ENCODE data around the gene KLHL1. TPM values are rescaled to one million over a fixed set of nuclear protein-coding genes. Genes with fewer than 3 reads are reported as not detected.

The KLHL1 gene
- polyA plus RNA-seq, 3 donors = not detected

- Mint-ChIP-seq H3K27me3 (ENCODE audit: low read depth in 3 of 3) (peaks cover 0 to 3% (median 0%) of the 10 kb centered on the region in 3 donors), H3K4me3 (no peak overlapping the region), H3K36me3 (no peaks in the 10 kb centered on the region), H3K4me1 (no peaks in the 10 kb centered on the region), H3K27ac (no peak overlapping the region), H3K9me3 (peaks cover 0 to 11% (median 5%) of the 10 kb centered on the region in 7 donors)
- no peak overlapping the region for H3K9ac ChIP-seq (ENCODE audit: insufficient read depth, low read length, poor library complexity, severe bottlenecking)
- no peak overlapping the region for H2AFZ ChIP-seq (ENCODE audit: insufficient read depth, low read depth, low read length, poor library complexity, severe bottlenecking)
- no peaks in the 10 kb centered on the region for H3K4me1 ChIP-seq (ENCODE audit: control insufficient read depth in 1 of 2, insufficient read depth in 2 of 2, low read length in 2 of 2)
- TF ChIP-seq CTCF (IDR thresholded peaks at IDR 0.05) = no peak
- peaks cover 0 to 4% of the 10 kb centered on the region in 2 donors for H3K9me3 ChIP-seq (replicated peaks in 1 of 2; ENCODE audit: control insufficient read depth in 1 of 2, insufficient read depth in 1 of 2, low read length in 2 of 2)
- WGBS (ENCODE audit: insufficient coverage) = no CpG with 5 or more reads among the region's 4 CpGs
- H4K20me1 ChIP-seq (ENCODE audit: insufficient read depth, low read length) = no peaks in the 10 kb centered on the region
- no peak overlapping the region for H3K27ac ChIP-seq (ENCODE audit: low read depth in 1 of 2, low read length in 2 of 2)
- intact Hi-C loops (cut with micrococcal nuclease) = no loop called here
- no peaks in the 10 kb centered on the region for H3K79me2 ChIP-seq (ENCODE audit: insufficient read depth, low read length)
- H3K4me2 ChIP-seq (replicated peaks; ENCODE audit: extremely low read depth, low read length, poor library complexity, severe bottlenecking) = no peak overlapping the region
- no peaks in the 10 kb centered on the region for H3K36me3 ChIP-seq (replicated peaks in 1 of 2; ENCODE audit: control insufficient read depth in 1 of 2, insufficient read depth in 2 of 2, low read length in 2 of 2)
- no peak for DNase-seq
- H3K27me3 ChIP-seq (ENCODE audit: control insufficient read depth in 2 of 2, insufficient read depth in 2 of 2, low read length in 2 of 2) = no peaks in the 10 kb centered on the region
- no peak overlapping the region for H3K4me3 ChIP-seq (replicated peaks in 1 of 3; ENCODE audit: low read depth in 2 of 3, low read length in 3 of 3)
Observed at GRCh38 chr13:70027551-70027950, 80.7 kb downstream of the KLHL1 start.

DNA sequence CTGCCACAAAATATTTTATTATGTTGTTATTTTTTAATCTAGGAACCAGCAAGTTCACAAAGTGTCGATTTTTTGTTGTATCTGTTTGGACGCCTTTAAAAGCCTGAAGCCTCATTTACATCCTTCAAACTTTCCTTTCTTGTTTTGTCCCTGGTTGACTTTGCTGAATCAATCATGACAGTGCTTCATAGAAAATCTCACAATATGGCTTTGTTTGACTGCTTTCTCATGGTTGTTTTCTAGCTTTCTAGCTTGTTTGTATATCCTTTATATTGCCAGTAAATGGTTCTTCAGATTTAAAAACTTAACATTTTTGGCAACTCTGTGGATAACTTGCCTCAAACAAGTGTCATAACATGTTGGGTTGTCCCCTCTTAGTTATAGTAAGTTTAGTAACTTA lies 84.7 kb downstream of the KLHL1 start:
- Histone ChIP-seq H3K4me1 (ENCODE audit: control insufficient read depth in 1 of 2, insufficient read depth in 2 of 2, low read length in 2 of 2) (no peaks in the 10 kb centered on the region), H3K4me3 (replicated peaks in 1 of 3; ENCODE audit: low read depth in 2 of 3, low read length in 3 of 3) (no peak overlapping the region), H3K27me3 (ENCODE audit: control insufficient read depth in 2 of 2, insufficient read depth in 2 of 2, low read length in 2 of 2) (no peaks in the 10 kb centered on the region), H3K4me2 (replicated peaks; ENCODE audit: extremely low read depth, low read length, poor library complexity, severe bottlenecking) (no peak overlapping the region), H2AFZ (ENCODE audit: insufficient read depth, low read depth, low read length, poor library complexity, severe bottlenecking) (no peak overlapping the region), H3K36me3 (replicated peaks in 1 of 2; ENCODE audit: control insufficient read depth in 1 of 2, insufficient read depth in 2 of 2, low read length in 2 of 2) (no peaks in the 10 kb centered on the region), H3K9me3 (replicated peaks in 1 of 2; ENCODE audit: control insufficient read depth in 1 of 2, insufficient read depth in 1 of 2, low read length in 2 of 2) (peaks cover 0 to 4% of the 10 kb centered on the region in 2 donors), H3K27ac (ENCODE audit: low read depth in 1 of 2, low read length in 2 of 2) (no peak overlapping the region), H4K20me1 (ENCODE audit: insufficient read depth, low read length) (no peaks in the 10 kb centered on the region), H3K9ac (ENCODE audit: insufficient read depth, low read length, poor library complexity, severe bottlenecking) (no peak overlapping the region), H3K79me2 (ENCODE audit: insufficient read depth, low read length) (no peaks in the 10 kb centered on the region)
- no peak for DNase-seq
- Mint-ChIP-seq H3K36me3 (no peaks in the 10 kb centered on the region), H3K4me3 (no peak overlapping the region), H3K27ac (no peak overlapping the region), H3K9me3 (peaks cover 0 to 8% (median 4%) of the 10 kb centered on the region in 7 donors), H3K4me1 (no peaks in the 10 kb centered on the region), H3K27me3 (ENCODE audit: low read depth in 3 of 3) (peaks cover 0 to 3% (median 0%) of the 10 kb centered on the region in 3 donors)
- WGBS (ENCODE audit: insufficient coverage) = no CpG with 5 or more reads among the region's 2 CpGs
- TF ChIP-seq CTCF (IDR thresholded peaks at IDR 0.05) = no peak
- intact Hi-C loops (cut with micrococcal nuclease) = no loop called here
